Measurements from ENCODE around the gene SEMA4A. TPM values are rescaled to one million over a fixed set of nuclear protein-coding genes. Genes with fewer than 3 reads are reported as not detected.
A peak's percentile ranks its signal among the peaks of the same experiment; 100 is the strongest.

Gene SEMA4A
- total and polyA plus RNA-seq, 2 of the 8 experiments (the other 6 are each of a cell fraction or from before 2014, with no cell fraction given) = 7.3 to 10.6 TPM

- Histone ChIP-seq H3K23ac (ENCODE audit: insufficient read length) (no peak overlapping the region), H3K4me1 (replicated peaks in 1 of 4; ENCODE audit: control insufficient read depth in 3 of 4, insufficient read depth in 4 of 4, low read length in 3 of 4) (peaks cover 11 to 24% (median 13%) of the 10 kb centered on the region in 4 experiments), H3K79me2 (ENCODE audit: control insufficient read depth in 1 of 2, insufficient read depth in 2 of 2, low read length in 2 of 2) (no peaks in the 10 kb centered on the region), H2BK5ac (ENCODE audit: low read depth, low read length) (peak overlapping the region; percentile 55; the same call in 1 of the 2 replicates), H2BK120ac (replicated peaks; ENCODE audit: low read depth, low read length) (no peak overlapping the region), H3K36me3 (ENCODE audit: control insufficient read depth in 2 of 4, insufficient read depth in 4 of 4, low read length in 3 of 4) (no peaks in the 10 kb centered on the region), H4K91ac (replicated peaks; ENCODE audit: insufficient read length, low read length) (peak overlapping the region; percentile 69), H2AK5ac (ENCODE audit: low read depth, low read length) (no peak overlapping the region; the same call in 1 of the 2 replicates), H2BK15ac (ENCODE audit: low read length) (0 out of 2 replicates have a peak overlapping the region, but pooled peaks have one; percentile 63), H3K27me3 (replicated peaks in 1 of 4; ENCODE audit: control insufficient read depth in 3 of 4, extremely low read depth in 1 of 4, insufficient read depth in 3 of 4, low read length in 3 of 4) (no peaks in the 10 kb centered on the region), H4K20me1 (replicated peaks in 1 of 2; ENCODE audit: control insufficient read depth in 1 of 2, insufficient read depth in 2 of 2, low read length in 2 of 2) (no peaks in the 10 kb centered on the region), H3K18ac (ENCODE audit: extremely low read depth, low read length) (peak overlapping the region; percentile 75; the same call in 1 of the 2 replicates), H2BK20ac (ENCODE audit: low read length) (0 out of 2 replicates have a peak overlapping the region, but pooled peaks have one; percentile 17), H3K4me2 (ENCODE audit: insufficient read depth in 1 of 2, low read depth in 2 of 2, low read length in 2 of 2) (no peak overlapping the region), H4K5ac (ENCODE audit: insufficient read length, low read depth, low read length) (no peak overlapping the region), H2AFZ (ENCODE audit: low read length) (no peak overlapping the region), H3K56ac (replicated peaks; ENCODE audit: insufficient read length, low read depth, low read length) (no peak overlapping the region), H3K79me1 (ENCODE audit: low read depth, low read length) (no peaks in the 10 kb centered on the region), H3K9me3 (ENCODE audit: insufficient read depth in 2 of 2, low read depth in 1 of 2, low read length in 1 of 2) (no peaks in the 10 kb centered on the region), H3K14ac (ENCODE audit: insufficient read length) (no peak overlapping the region), H3K4ac (replicated peaks; ENCODE audit: insufficient read length, low read depth, low read length) (no peak overlapping the region), H2BK12ac (ENCODE audit: low read depth, low read length) (no peak overlapping the region), H4K8ac (ENCODE audit: extremely low read depth, insufficient read depth, low read length) (0 out of 2 replicates have a peak overlapping the region, but pooled peaks have one; percentile 8), H3K27ac (ENCODE audit: low read depth, low read length) (no peak overlapping the region), H3K23me2 (ENCODE audit: low read depth, low read length) (peaks cover 4% of the 10 kb centered on the region; the same call in 1 of the 2 replicates), H3K9ac (replicated peaks in 1 of 4; ENCODE audit: extremely low read depth in 1 of 4, low read depth in 3 of 4, low read length in 3 of 4) (no peak overlapping the region), H3K4me3 (ENCODE audit: extremely low read depth in 1 of 4, insufficient read depth in 2 of 4, low read depth in 3 of 4, low read length in 4 of 4) (no peak overlapping the region)
- DNase-seq (ENCODE audit: low read depth in 1 of 2, low spot score in 2 of 2) (no peak), FAIRE-seq (no peak)
- 87% methylated on average over 12 of the region's 12 CpGs; no CpG with 5 or more reads in 1 of the 2 experiments for WGBS, 2 experiments (ENCODE audit: extremely low coverage in 1 of 2, insufficient coverage in 1 of 2, insufficient read length in 1 of 2, insufficient replicate concordance in 2 of 2, low coverage in 1 of 2, low lambda C conversion rate in 2 of 2, missing lambda C conversion rate in 1 of 2)
- POLR2A ChIA-PET (ENCODE audit: partially characterized antibody) = interaction anchor here (0.8 to 3.4 kb wide), 6 partner anchors 14 to 87 kb away, joined by 3 to 13 read pairs (median 3); partner anchors contain the start of gene PMF1
- CTCF ChIA-PET (ENCODE audit: partially characterized antibody) = interaction anchor here (0.9 to 32.8 kb wide), 7 partner anchors 10 to 85 kb away, joined by 4 to 1265 read pairs (median 4); partner anchors contain the start of genes BGLAP and PAQR6
- TF ChIP-seq POLR2AphosphoS5 (IDR thresholded peaks at IDR 0.05; ENCODE audit: low read depth, low read length) = no peak
- TF ChIP-seq SP2 (IDR thresholded peaks at IDR 0.05; ENCODE audit: low read length) = no peak
- TF ChIP-seq CTBP2 (IDR thresholded peaks at IDR 0.05; ENCODE audit: borderline replicate concordance, insufficient read depth, insufficient read length, low read length) = no peak
- TF ChIP-seq POU5F1 (IDR thresholded peaks at IDR 0.05; ENCODE audit: low read depth, low read length) = no peak
- no peak for TF ChIP-seq RNF2 (IDR thresholded peaks at IDR 0.05; ENCODE audit: borderline replicate concordance, low read depth, low read length, missing control alignments, poor library complexity, severe bottlenecking)
- TF ChIP-seq CEBPB (IDR thresholded peaks at IDR 0.05; ENCODE audit: low read depth, low read length) = no peak
- no peak for TF ChIP-seq CBX8 (IDR thresholded peaks at IDR 0.05; ENCODE audit: borderline replicate concordance, low read depth, low read length)
- no peak for TF ChIP-seq CHD2 (IDR thresholded peaks at IDR 0.05; ENCODE audit: low read length)
- no peak for TF ChIP-seq BACH1 (IDR thresholded peaks at IDR 0.05; ENCODE audit: low read length)
- TF ChIP-seq JUND (IDR thresholded peaks at IDR 0.05; ENCODE audit: low read length) = no peak
- no peak for TF ChIP-seq SP4 (IDR thresholded peaks at IDR 0.05; ENCODE audit: low read length)
- no peak for TF ChIP-seq SIX5 (IDR thresholded peaks at IDR 0.05; ENCODE audit: low read depth, low read length)
- no peak for TF ChIP-seq KDM5A (IDR thresholded peaks at IDR 0.05; ENCODE audit: low read length)
Measured at GRCh38 chr1:156155756-156156510, 2.5 kb downstream of the SEMA4A start.
